HCT116 (cell line): ENCODE results near the gene GAS2L2.

ENCODE experiments used
- CTCF ChIP-seq, 3 experiments: fragments of 200-600 bp in 1 of 3; sonication (generic) in 1 of 3; IDR thresholded peaks in 2 of 3; conservative IDR thresholded peaks in 1 of 3; 2 replicates each; pipeline ENCODE4 v1.5.1; 2012 to 2017; ENCODE audit warnings: low read depth in 2 of 3, low read length in 2 of 3, antibody characterized with exemption in 1 of 3, borderline replicate concordance in 1 of 3, control low read depth in 1 of 3, mild to moderate bottlenecking in 1 of 3, mixed read lengths in 1 of 3, mixed run types in 1 of 3, moderate library complexity in 1 of 3; ENCODE audit not compliant: insufficient read depth in 1 of 3
- POLR2A ChIP-seq: IDR thresholded peaks from 2 replicates; pipeline ENCODE4 v1.7.0; 2011; ENCODE audit warnings: borderline replicate concordance; ENCODE audit not compliant: insufficient read depth, insufficient read length; ENCODE audit errors: extremely low read depth
- POLR2AphosphoS5 ChIP-seq: IDR thresholded peaks from 2 replicates; pipeline ENCODE4 v1.6.1; 2011; ENCODE audit warnings: mild to moderate bottlenecking, low read depth, low read length, moderate library complexity
- RAD21 ChIP-seq: IDR thresholded peaks from 2 replicates; pipeline ENCODE4 v1.6.1; 2012; ENCODE audit warnings: low read depth, mild to moderate bottlenecking
- YY1 ChIP-seq: IDR thresholded peaks from 2 replicates; pipeline ENCODE4 v1.6.1; 2011; ENCODE audit warnings: low read length, low read depth, moderate library complexity, mild to moderate bottlenecking; ENCODE audit not compliant: insufficient replicate concordance; ENCODE audit errors: extremely low read depth

GRCh38 chr17:35731917-35732805, 20.9 kb downstream of the GAS2L2 start:
- TF ChIP-seq CTCF (IDR thresholded peaks at IDR 0.05 in 2 of 3, conservative IDR thresholded peaks at IDR 0.05 in 1 of 3; ENCODE audit: borderline replicate concordance in 1 of 3, insufficient read depth in 1 of 3, low read depth in 2 of 3, low read length in 2 of 3) (no peak), POLR2A (no peak), RAD21 (no peak), POLR2AphosphoS5 (no peak), YY1 (no peak)
